Neuronal stem cell (in vitro differentiated cells): ENCODE results near the gene MAN1A2.
"Not testable (repeated sequence)": the region's sequence is repeated elsewhere in the genome, so short reads cannot be mapped to it uniquely, and the experiment has no call there.

Source experiments
- DNase-seq: peaks from one replicate; pipeline ENCODE4 v3.0.0-alpha.2; 2013; ENCODE audit warnings: low spot score
- H2AFZ ChIP-seq: one replicate; pipeline ENCODE4 v1.6.1; 2013; ENCODE audit warnings: mild to moderate bottlenecking, low read length, inconsistent platforms
- H2AK5ac ChIP-seq: 2 replicates; pipeline ENCODE4 v1.6.1; 2013; ENCODE audit warnings: low read depth, mild to moderate bottlenecking, inconsistent platforms, low read length, moderate library complexity, mixed read lengths
- H2BK120ac ChIP-seq: 2 replicates; pipeline ENCODE4 v1.6.1; 2013; ENCODE audit warnings: low read depth, mild to moderate bottlenecking, inconsistent platforms, low read length, moderate library complexity, mixed read lengths
- H2BK12ac ChIP-seq: one replicate; pipeline ENCODE4 v1.6.1; 2013; ENCODE audit warnings: low read length, inconsistent platforms
- H2BK15ac ChIP-seq: 2 replicates; pipeline ENCODE4 v1.6.1; 2013; ENCODE audit warnings: mild to moderate bottlenecking, low read length, inconsistent platforms, mixed read lengths
- H2BK5ac ChIP-seq: one replicate; pipeline ENCODE4 v1.6.1; 2013; ENCODE audit warnings: inconsistent platforms, mild to moderate bottlenecking, low read length, moderate library complexity
- H3K14ac ChIP-seq: one replicate; pipeline ENCODE4 v1.6.1; 2013; ENCODE audit warnings: low read length, inconsistent platforms
- H3K18ac ChIP-seq: 2 replicates; pipeline ENCODE4 v1.6.1; 2013; ENCODE audit warnings: low read length, inconsistent platforms
- H3K23ac ChIP-seq: 2 replicates; pipeline ENCODE4 v1.6.1; 2013; ENCODE audit warnings: low read depth, mild to moderate bottlenecking, mixed read lengths, low read length, inconsistent platforms; ENCODE audit not compliant: poor library complexity
- H3K27ac ChIP-seq: replicated peaks from 3 replicates; pipeline ENCODE4 v1.5.1; 2013; ENCODE audit warnings: low read length, inconsistent platforms
- H3K27me3 ChIP-seq, 3 experiments: 2 replicates each; pipeline ENCODE4 v1.6.1; 2013; ENCODE audit warnings: low read length in 3 of 3, mild to moderate bottlenecking in 2 of 3, inconsistent platforms in 1 of 3, low read depth in 1 of 3, mixed read lengths in 1 of 3, moderate library complexity in 1 of 3; ENCODE audit not compliant: control insufficient read depth in 3 of 3, insufficient read depth in 3 of 3
- H3K36me3 ChIP-seq, 2 donors: replicated peaks in 1 of 2; 2 replicates each; pipeline ENCODE4 v1.6.1; 2013; ENCODE audit warnings: low read length in 2 of 2; ENCODE audit not compliant: control insufficient read depth in 2 of 2, insufficient read depth in 2 of 2
- H3K4ac ChIP-seq: 2 replicates; pipeline ENCODE4 v1.6.1; 2013; ENCODE audit warnings: inconsistent platforms, mild to moderate bottlenecking, low read length, moderate library complexity
- H3K4me1 ChIP-seq, 2 donors: 1 replicate in 1 of 2; 2 replicates in 1 of 2; pipeline ENCODE4 v1.6.1; 2013; ENCODE audit warnings: low read length in 2 of 2, low read depth in 1 of 2; ENCODE audit not compliant: control insufficient read depth in 2 of 2, insufficient read depth in 1 of 2
- H3K4me2 ChIP-seq: one replicate; pipeline ENCODE4 v1.6.1; 2013; ENCODE audit warnings: mild to moderate bottlenecking, low read length, inconsistent platforms; ENCODE audit not compliant: insufficient read depth, poor library complexity, severe bottlenecking
- H3K4me3 ChIP-seq, 2 donors: 2 replicates each; pipeline ENCODE4 v1.5.1; 2013; ENCODE audit warnings: low read length in 2 of 2, mild to moderate bottlenecking in 2 of 2, inconsistent platforms in 1 of 2, moderate library complexity in 1 of 2
- H3K79me1 ChIP-seq: one replicate; pipeline ENCODE4 v1.6.1; 2013; ENCODE audit warnings: low read depth, mild to moderate bottlenecking, inconsistent platforms, low read length, moderate library complexity
- H3K9ac ChIP-seq: one replicate; pipeline ENCODE4 v1.6.1; 2013; ENCODE audit warnings: mild to moderate bottlenecking, low read depth, low read length, inconsistent platforms; ENCODE audit not compliant: poor library complexity
- H3K9me3 ChIP-seq, 2 donors: replicated peaks in 1 of 2; 2 replicates each; pipeline versions ENCODE3 to v1.6.1; 2013; ENCODE audit warnings: low read length in 2 of 2, mild to moderate bottlenecking in 2 of 2, inconsistent platforms in 1 of 2, low read depth in 1 of 2, mixed read lengths in 1 of 2, moderate library complexity in 1 of 2; ENCODE audit not compliant: control insufficient read depth in 2 of 2, insufficient read depth in 1 of 2
- H4K8ac ChIP-seq: one replicate; pipeline ENCODE4 v1.6.1; 2013; ENCODE audit warnings: low read depth, mild to moderate bottlenecking, inconsistent platforms, low read length, moderate library complexity
- H4K91ac ChIP-seq: one replicate; pipeline ENCODE4 v1.6.1; 2013; ENCODE audit warnings: low read length, low read depth, mild to moderate bottlenecking, inconsistent platforms; ENCODE audit not compliant: poor library complexity
- WGBS, 2 donors: extraction: QIAGEN DNeasy Blood & Tissue Kit; methylation state at CpG; one replicate each; pipeline ENCODE4 v1.1.7; 2013; ENCODE audit warnings: missing lambda C conversion rate in 2 of 2, mixed read lengths in 1 of 2; ENCODE audit not compliant: insufficient read length in 2 of 2, insufficient replicate concordance in 1 of 2; ENCODE audit errors: extremely low coverage in 2 of 2; 5-methylcytosine and 5-hydroxymethylcytosine counted together

MAN1A2 gene

GRCh38 chr1:117447661-117448060 is 80.4 kb downstream of the MAN1A2 start:
- Histone ChIP-seq H3K18ac (no peak overlapping the region), H3K9me3 (peaks cover 2 to 19% of the 10 kb centered on the region in 2 donors), H3K4me2 (no peak overlapping the region), H2AK5ac (no peak overlapping the region), H3K14ac (no peak overlapping the region), H2BK5ac (no peak overlapping the region), H3K4me1 (no peaks in the 10 kb centered on the region), H3K4ac (no peak overlapping the region), H3K4me3 (no peak overlapping the region), H2BK15ac (no peak overlapping the region), H3K27ac (no peak overlapping the region), H3K9ac (no peak overlapping the region), H3K27me3 (no peaks in the 10 kb centered on the region), H4K91ac (no peak overlapping the region), H3K36me3 (peaks cover 0 to 3% of the 10 kb centered on the region in 2 donors), H3K23ac (no peak overlapping the region), H2BK120ac (no peak overlapping the region), H3K79me1 (no peaks in the 10 kb centered on the region), H4K8ac (no peak overlapping the region), H2BK12ac (no peak overlapping the region), H2AFZ (no peak overlapping the region)
- DNase-seq = no peak
- no CpG with 5 or more reads among the region's 2 CpGs for WGBS, 2 donors

GRCh38 chr1:117452216-117452615 is 85.0 kb downstream of the MAN1A2 start:
- no peak overlapping the region for H3K4me3 ChIP-seq
- H3K23ac ChIP-seq = no peak overlapping the region
- no peak overlapping the region for H4K91ac ChIP-seq
- no peak overlapping the region for H3K14ac ChIP-seq
- H2BK120ac ChIP-seq = no peak overlapping the region
- no peaks in the 10 kb centered on the region for H3K4me1 ChIP-seq
- H2AK5ac ChIP-seq = no peak overlapping the region
- no peak overlapping the region for H2BK15ac ChIP-seq
- H2BK5ac ChIP-seq = no peak overlapping the region
- H3K27ac ChIP-seq = no peak overlapping the region
- no peak overlapping the region for H3K4ac ChIP-seq
- no peak overlapping the region for H2BK12ac ChIP-seq
- no peak overlapping the region for H2AFZ ChIP-seq
- H3K4me2 ChIP-seq = no peak overlapping the region
- H4K8ac ChIP-seq = no peak overlapping the region
- no peaks in the 10 kb centered on the region for H3K27me3 ChIP-seq
- H3K18ac ChIP-seq = no peak overlapping the region
- DNase-seq = no peak
- H3K36me3 ChIP-seq = peaks cover 0 to 3% of the 10 kb centered on the region in 2 donors
- H3K9me3 ChIP-seq = peaks cover 0 to 6% of the 10 kb centered on the region in 2 donors
- WGBS, 2 donors = no CpG with 5 or more reads among the region's 3 CpGs
- no peaks in the 10 kb centered on the region for H3K79me1 ChIP-seq
- H3K9ac ChIP-seq = no peak overlapping the region

- DNase-seq = no peak
- no peak overlapping the region for H4K8ac ChIP-seq
- H2AK5ac ChIP-seq = no peak overlapping the region
- no peak overlapping the region for H4K91ac ChIP-seq
- H3K4me2 ChIP-seq = no peak overlapping the region
- H2BK120ac ChIP-seq = no peak overlapping the region
- no peak overlapping the region for H3K14ac ChIP-seq
- H3K23ac ChIP-seq = no peak overlapping the region
- WGBS, 2 donors = no CpG with 5 or more reads among the region's 2 CpGs
- H3K9me3 ChIP-seq = no peaks in the 10 kb centered on the region
- H3K4ac ChIP-seq = no peak overlapping the region
- no peak overlapping the region for H3K9ac ChIP-seq
- H2AFZ ChIP-seq = no peak overlapping the region
- H2BK12ac ChIP-seq = no peak overlapping the region
- H3K18ac ChIP-seq = no peak overlapping the region
- H2BK15ac ChIP-seq = no peak overlapping the region
- no peaks in the 10 kb centered on the region for H3K27me3 ChIP-seq
- H3K79me1 ChIP-seq = no peaks in the 10 kb centered on the region
- H3K36me3 ChIP-seq = peaks cover 0 to 3% of the 10 kb centered on the region in 2 donors
- H3K4me1 ChIP-seq = no peaks in the 10 kb centered on the region
- H3K4me3 ChIP-seq = no peak overlapping the region
- H3K27ac ChIP-seq = no peak overlapping the region
- H2BK5ac ChIP-seq = no peak overlapping the region
These were observed 86.7 kb downstream of the MAN1A2 start for GRCh38 chr1:117453958-117454357.

- not testable (repeated sequence) for H3K9me3 ChIP-seq, H3K4me1 ChIP-seq, H4K91ac ChIP-seq, H3K79me1 ChIP-seq, H3K4me2 ChIP-seq, H3K4me3 ChIP-seq, H3K14ac ChIP-seq, H4K8ac ChIP-seq, H2BK5ac ChIP-seq, DNase-seq, H3K4ac ChIP-seq, H3K18ac ChIP-seq, H2AK5ac ChIP-seq, H3K36me3 ChIP-seq, H2BK12ac ChIP-seq, H2BK15ac ChIP-seq, H3K27me3 ChIP-seq, H3K9ac ChIP-seq, H3K27ac ChIP-seq, H2BK120ac ChIP-seq, H3K23ac ChIP-seq, H2AFZ ChIP-seq
- WGBS, 2 donors = no CpG with 5 or more reads among the region's 8 CpGs
These were observed 91.2 kb downstream of the MAN1A2 start for GRCh38 chr1:117458410-117458809.
